Activated CD8-positive, alpha-beta memory T cell treated with anti-CD3 and anti-CD28 coated beads, Interleukin-2, amount 50 U/mL, for 24 hours (primary cell): ENCODE data around the gene GDPGP1.

Experiments used
- DNase-seq: peaks from one replicate; pipeline ENCODE4 v3.0.0-alpha.2; 2020; ENCODE audit errors: extremely low read depth

Gene GDPGP1

DNA sequence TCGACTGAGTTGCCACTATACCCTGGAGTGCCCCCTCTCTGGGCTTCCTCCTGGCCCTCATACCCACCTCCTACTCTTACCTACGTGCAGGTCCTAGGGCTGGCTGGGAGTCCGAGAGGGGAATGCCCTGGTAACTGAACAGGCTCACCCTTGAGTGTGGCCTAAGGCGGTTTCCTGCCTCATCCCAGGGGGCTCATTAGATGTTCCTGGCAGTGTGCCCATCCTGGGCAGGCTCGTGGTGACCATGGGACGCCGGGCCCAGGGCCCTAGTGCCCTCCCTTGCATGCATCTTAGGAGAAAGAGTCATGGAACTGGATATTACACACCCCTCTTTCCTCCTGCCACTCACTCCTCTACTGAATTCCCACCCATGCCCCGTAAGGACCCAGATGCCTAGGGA lies 30.1 kb upstream of the GDPGP1 start:
- no peak for DNase-seq

DNA sequence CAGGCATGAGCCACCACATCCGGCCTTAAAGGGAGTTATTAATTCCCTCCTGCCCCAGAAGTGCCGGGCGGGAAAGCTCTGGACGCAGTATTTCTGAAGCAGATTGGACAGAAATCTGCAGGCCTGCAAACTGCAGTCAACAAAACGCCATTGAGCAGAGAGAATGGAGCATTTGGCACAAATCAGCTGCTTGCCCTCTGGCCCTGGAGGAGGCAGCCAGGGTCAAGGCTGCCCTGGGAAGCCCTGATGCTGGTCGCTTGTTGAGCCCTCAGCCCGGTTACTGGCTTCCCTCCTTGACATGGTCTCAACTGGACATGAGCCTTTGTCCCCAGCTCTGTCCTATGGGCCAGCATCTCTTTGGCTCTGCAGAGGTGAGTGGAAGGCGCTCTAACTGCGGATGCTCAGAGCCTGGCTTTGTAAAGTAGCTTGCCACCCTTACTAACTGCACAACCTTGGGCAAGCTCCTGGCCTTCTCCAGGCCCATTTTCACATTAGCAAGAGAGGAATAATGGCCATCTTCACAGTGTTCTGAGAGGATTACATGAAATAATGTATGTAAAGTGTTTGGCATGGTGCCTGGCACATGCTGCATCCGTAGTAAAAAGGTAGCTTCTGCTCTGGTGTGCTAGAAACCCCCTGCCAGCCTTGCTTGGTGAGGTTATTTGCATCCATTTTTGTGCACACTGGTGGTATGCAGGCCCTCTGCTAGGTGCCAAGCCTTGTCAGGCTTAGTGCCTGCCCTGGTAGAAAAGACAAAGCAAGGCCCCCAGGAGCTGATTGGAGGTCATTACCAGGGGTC lies 28.8 kb upstream of the GDPGP1 start:
- no peak for DNase-seq

DNA sequence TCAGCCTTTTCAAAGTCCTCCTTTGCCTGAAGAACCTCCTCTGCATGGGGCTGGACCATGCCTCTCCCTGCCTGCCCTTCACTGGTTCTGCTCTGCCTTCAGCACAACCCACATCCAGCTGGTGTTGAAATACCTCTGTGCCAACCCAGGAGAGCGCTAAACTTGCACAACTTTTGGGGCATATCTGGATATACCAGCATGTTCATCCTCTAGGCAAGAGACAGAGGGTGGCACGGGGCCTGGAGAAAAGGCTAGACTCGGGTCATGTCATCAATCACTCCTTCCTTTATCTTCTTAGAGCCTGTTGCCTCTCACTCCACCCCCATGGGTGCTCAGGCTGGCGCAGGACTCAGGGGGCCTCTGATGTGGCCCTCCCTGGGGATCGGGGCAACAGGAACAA lies 28.1 kb upstream of the GDPGP1 start:
- no peak for DNase-seq

DNA sequence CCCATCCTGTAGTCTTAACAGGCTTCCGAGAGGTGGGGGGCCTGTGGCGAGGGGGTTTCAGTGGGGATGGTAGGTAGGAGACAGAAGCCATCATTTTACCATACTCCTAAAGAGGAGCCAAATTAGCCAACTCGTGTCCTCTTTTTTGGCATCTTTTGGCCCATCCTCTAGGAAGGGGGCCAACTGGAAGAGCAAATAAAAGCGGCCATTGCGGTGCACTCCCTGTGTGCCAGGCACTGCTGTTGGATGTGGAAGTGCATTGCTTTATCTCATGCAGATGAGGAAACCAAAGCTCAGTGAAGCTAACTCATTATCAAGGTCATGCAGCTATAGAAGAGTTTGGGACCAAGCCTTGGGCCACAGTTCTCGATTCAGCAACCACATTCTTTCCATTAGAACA lies 26.8 kb upstream of the GDPGP1 start:
- no peak for DNase-seq

DNA sequence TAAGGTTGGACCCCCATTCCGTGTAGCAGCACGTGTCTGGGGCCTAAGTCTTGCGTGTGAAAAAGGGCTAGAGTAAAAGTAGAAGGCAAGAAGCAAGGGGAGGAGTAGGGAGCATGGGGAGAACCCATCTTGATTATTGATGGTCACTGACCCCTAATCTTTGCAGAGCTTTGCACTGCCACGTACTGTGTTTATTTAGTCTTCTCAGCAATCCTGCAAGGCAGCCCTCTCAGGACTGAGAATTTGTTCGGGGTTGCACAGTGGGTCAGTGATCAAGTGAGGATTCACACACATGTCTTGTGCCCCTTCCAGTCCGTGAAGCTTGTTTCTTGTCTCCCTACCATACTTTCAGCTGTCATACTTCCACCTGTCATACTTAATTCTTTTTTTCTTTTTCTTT lies 25.7 kb upstream of the GDPGP1 start:
- DNase-seq, result no peak

DNA sequence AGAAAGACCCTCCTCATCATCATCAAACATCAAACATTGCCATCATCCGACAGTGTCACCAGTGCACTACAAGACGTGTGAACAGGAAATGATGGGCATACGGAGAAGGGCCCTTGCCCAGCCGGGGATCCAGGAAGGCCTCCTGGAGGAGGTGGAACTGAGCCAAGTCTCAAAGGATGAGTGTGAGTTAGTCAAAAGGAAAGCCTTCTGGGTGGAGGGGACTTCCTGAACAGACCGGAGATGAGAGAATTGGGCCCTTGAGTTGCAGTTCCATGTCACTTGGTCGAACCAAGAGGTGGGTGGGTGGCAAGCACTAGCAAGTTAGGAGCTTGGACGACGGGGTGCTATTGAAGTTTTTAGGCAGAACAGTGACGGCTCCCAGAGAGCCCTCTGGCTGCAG lies 24.4 kb upstream of the GDPGP1 start:
- no peak for DNase-seq

DNA sequence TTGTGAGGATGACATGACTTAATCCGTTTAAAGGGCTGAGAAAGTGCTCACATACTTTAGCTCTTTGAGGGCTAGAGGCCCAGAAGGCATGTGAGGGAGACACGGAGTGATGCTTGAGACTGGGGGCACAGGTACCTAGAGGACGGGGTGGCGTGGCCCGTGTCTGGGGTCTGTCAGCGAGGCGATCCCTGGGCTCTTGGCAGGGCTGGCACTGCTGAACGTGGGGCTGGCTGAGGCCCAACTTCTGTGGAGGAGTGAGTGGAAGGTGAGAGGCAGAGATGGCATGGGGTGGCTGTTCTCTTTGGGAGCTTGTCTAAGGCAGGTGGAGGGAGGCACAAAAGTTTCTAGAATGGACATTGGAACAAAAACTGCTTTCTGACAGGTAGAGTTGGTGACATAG lies 23.4 kb upstream of the GDPGP1 start:
- no peak for DNase-seq

DNA sequence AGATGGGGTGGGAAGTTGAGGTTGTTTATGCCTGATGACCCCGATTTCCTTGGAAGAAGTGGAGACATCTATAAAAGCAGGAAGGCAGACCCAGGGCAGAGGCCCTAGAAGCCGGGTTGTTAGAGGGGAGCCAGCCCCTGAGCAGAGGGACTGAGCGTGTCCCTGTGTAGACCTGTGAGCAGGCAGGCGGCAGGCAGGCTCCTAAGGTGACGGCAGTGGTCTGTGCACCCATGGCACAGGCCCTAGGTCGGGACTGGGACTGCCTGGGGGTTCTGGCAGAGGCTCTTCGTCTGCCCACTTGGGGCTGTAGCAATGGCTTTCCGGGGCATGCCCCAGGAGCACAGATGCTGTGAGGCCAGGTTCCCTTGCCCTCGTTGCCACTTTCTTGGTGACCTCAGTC lies 23.0 kb upstream of the GDPGP1 start:
- DNase-seq, result no peak

DNA sequence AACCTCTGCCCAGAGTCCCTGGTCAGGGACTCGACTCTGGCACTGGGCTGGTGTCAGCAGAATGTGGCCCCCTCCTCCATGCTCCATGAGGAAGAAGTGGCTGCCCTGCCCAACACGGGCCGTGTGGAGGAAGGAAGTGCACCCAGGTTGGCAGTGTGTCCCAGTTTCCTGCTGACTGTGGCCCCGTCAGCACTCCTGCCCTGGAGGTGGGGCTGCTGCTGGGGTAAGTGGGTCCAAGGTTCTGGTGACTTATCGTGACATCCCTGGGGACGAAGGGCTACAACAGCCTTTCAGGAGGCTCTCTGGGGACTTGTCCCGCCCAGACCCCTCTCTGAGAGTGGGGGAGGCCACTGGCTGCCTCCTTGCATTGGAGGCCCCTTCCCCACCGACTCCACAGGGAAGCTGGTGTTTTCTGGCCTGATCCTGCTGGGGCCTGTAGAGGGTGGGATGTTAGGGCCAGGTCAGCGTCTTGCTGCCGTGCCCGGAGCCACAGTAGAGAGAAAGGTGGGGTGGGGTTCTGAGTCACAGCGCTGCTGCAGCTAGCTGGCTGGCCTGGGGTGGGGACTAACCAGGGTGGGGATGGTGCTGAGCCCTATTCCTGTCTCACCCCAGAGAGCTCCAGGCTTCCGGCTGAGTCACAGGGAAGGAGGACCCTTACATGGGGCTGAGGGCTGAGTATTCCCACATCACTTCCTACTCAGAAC lies 22.4 kb upstream of the GDPGP1 start:
- no peak for DNase-seq

DNA sequence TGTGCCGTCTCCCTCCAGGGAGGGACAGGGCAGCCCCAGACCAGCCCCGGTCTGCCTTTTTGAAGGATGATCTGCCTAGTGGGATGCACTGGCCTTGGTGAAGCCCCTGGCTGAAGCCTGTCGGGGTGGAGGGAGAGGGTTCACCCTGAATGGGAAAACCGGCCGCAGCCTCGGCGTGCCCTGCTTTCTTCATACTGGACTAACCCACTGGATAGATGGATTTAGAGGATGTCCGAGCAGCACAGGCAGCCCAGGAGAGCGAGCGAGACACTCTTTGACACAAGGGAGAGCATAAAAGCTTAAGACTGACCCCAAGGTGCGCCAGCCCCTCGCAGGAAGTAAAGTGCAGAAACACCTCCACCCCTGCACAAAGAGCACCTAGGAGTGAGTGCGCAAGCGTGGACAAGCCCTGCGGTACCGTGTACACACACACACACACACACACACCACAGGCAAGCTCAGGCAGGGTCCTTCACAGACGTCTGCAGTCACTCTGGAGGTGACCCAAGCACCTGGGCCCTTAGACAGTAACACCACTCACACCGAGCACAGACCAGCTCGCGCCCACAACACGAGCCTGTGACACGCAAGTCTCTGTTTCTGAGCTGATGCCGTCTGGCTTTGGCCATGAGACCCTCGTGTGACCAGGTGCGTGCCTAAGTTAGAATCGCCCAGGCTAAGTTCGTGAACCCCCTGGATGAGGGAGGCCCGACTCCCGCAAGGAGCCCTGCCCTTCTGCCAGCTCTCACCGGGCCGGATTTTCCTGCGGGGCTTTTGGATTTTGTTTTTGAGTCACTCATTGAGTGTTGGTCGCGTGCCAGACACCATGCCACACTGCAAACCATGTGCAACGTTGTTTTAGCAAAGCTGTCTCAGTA lies 21.5 kb upstream of the GDPGP1 start:
- no peak for DNase-seq

DNA sequence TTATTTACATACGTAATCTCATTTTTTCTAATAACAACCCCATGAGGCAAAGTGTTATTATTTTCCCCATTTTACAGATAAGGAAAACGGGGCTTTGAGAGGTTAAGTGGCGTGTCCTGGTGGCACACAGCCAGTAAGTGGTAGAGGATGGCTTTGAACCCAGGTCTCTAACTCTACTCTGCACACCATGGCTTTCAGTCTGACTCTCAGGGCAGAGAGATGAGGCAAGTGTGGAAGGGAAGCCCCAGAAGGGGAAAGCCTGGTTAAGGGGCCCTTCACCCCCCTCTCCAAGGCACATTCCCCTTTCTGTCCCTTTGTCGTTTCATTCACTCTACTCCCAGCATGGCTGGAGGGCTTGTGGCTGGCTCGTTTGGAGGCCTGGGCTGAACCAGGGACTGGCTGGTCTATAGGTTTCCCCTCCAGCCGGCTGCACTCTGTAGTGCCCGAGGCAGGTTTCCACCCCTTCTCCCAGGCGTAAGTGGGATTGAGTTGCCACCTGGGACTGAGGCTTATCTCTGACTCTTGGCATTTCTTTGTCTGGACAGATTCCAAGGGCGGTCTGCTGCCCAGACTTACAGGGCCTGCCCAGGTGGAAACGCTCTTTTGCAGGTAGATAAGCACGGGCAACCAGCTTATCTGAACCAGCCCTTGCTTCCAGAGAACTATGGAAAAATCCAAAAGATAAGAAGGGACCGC lies 20.7 kb upstream of the GDPGP1 start:
- DNase-seq, result no peak

DNA sequence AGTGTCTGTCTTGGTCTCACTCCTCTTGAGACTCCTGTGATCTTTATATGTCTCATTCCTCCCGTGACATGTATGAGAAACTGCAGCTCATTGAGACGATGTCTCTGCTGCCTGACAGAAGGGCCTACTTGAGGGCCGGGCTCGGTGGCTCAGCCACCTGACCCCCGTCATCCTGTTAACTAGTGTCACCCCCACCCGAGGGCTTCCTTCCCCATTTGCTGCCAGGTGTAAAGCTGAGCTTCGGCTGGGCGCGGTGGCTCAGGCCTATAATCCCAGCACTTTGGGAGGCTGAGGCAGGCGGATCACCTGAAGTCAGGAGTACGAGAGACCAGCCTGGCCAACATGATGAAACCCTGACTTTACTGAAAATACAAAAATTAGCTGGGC lies 20.2 kb upstream of the GDPGP1 start:
- DNase-seq, result no peak

DNA sequence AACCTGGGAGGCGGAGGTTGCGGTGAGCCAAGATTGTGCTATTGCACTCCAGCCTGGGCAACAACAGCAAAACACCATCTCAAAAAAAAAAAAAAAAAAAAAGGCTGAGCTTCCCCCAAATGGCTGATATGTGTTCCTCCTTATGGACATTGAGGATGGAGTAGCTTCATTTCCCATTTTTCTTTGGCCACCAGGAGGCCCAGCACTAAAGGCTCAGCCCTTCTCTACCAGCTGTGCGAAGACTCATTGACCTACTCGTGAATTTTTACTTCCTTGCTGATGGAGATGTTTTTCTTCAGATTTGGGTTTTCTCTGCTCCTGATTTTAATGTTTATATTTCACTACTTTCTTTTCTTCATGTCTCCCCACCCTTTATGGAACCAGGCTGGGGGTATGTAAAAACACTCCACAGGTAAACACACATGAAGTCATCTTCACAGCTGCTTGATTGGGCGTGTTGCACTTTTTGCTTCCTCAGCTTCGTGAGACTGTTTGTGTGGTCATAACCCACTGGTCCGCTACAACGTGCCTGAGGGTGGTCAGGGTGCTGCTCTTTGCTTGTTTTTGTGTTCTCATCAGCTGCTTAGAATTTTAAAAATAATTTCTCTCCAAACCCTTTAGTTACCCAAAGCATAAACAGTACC lies 19.3 kb upstream of the GDPGP1 start:
- DNase-seq, result no peak

DNA sequence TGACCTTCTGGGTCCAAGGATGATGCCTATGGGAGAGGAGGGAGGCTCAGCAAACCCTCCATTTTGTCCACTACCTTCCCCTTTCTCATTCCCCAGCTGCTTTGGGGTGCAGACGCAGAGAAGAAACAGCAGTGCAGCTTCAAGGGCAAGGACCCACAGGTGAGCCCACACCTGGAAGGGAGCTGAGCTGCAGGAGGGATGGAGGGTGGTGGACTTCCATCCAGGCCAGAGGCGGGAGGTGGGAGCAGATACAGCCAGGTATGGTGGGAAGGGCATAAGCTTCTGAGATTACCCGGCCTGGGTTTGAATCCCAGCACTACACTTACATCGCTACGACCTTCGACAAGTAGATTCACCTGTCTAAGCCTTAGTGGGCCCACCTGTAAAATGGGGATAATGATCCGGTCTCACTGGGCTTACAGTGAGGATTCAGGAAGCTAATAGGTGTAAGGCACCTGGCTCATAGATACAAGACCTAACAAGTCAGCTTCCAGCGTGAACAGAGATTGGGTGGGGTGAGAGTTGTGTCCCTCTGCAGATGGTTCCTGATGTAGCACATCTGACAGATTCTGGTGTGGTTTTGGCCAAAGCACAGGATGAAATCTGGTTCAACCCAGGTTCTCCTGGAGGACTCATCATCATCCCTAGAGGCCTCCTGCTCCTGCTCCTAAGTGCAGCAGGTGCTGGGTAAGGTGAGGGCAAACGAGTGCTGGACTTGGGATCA lies 16.2 kb upstream of the GDPGP1 start:
- no peak for DNase-seq

DNA sequence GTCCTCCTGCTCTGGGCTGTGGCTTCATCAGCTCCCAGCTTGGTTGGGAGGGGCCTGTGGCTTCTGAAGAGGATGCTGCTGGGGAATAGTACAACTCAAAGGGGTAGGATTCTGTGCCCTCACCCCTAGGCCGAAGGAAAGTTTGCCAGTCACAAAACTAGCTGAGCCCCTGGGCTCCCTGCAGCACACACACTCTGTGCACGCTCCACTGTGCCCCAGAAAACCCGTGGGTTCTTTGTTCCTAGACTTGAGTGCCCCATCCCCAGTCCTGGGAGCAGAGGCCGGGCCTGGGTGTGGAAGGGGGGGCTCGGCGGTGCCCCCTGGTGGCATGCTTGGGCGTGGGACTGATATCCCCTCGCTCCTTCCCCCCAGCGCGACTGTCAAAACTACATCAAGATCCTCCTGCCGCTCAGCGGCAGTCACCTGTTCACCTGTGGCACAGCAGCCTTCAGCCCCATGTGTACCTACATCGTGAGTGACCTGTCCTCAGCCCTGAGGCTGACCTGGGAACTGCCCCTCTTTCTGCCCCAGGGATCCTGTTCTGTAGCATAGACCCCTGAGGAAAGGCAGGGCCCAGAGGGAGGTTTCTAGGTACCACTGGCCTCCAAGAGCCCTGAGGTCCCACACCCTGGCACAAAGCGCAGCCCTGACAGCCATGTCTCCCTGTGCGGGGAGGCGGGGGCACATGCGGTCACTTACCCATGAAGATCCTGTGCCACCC lies 14.4 kb upstream of the GDPGP1 start:
- DNase-seq, result no peak

DNA sequence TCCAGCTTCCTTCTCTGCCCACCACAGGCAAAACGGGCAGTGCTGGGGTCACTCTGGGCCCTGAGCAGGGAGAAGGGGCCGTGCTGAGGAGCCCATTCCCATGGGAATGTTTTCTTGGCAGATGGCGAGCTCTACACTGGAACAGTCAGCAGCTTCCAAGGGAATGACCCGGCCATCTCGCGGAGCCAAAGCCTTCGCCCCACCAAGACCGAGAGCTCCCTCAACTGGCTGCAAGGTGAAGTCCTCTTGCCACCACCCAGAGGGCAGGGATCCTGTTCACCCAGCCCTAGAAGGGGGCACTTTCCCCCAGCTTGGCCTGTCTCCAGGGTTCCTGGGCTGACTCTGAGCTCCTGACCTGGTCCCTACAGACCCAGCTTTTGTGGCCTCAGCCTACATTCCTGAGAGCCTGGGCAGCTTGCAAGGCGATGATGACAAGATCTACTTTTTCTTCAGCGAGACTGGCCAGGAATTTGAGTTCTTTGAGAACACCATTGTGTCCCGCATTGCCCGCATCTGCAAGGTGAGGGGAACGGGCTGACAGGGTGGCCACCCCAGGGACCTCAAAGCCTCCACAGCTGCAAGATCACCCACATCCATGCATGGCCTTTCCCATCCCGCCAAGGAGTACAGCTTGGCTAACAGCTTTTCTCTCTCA lies 12.6 kb upstream of the GDPGP1 start:
- DNase-seq, result no peak

DNA sequence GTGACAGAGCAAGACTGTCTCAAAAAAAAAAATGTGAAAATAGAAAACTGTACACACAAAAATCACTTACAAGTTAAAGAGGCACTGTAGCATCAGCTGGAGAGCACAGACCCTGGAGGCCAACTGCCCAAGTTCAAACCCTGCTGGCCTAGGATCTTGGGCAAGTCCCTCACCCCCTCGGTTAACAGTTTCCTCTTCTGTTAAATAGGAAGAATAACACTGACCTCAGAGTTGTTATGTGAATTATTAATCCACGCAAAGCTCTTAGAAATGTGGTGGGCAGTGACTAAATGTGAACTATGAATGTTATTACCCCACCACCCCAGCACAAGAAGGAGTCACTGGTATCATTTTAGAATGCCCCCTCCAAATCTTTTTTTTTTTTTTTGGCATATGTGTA lies 11.5 kb upstream of the GDPGP1 start:
- DNase-seq, result no peak

DNA sequence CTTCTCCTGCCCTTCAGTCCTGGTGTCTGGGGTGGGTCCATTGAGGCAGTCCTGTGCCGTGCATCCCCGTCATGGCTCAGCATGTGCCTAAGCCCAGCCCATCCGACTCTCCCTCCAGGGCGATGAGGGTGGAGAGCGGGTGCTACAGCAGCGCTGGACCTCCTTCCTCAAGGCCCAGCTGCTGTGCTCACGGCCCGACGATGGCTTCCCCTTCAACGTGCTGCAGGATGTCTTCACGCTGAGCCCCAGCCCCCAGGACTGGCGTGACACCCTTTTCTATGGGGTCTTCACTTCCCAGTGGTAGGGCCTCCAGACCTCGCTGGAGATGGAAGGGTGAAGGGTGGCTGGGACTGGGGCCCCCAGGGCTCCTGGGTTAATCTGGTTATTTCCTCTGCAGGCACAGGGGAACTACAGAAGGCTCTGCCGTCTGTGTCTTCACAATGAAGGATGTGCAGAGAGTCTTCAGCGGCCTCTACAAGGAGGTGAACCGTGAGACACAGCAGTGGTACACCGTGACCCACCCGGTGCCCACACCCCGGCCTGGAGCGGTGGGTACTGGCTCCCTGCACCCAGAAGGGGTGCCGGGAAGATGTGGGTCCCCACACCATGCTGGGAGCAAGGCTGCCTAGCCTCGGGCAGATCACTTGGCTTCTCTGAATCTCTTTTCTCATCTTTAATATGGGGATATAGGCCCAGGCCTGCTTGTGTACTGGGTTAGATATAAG lies 10.4 kb upstream of the GDPGP1 start:
- no peak for DNase-seq

DNA sequence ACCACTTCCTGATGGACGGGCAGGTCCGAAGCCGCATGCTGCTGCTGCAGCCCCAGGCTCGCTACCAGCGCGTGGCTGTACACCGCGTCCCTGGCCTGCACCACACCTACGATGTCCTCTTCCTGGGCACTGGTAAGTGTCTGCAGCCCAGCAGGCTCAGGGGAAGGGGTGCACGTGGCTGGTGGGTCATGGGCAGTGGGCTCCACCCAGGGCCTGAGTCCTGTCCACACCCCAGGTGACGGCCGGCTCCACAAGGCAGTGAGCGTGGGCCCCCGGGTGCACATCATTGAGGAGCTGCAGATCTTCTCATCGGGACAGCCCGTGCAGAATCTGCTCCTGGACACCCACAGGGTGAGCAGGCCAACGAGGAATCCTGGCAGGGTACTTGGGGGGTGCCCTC lies 9.0 kb upstream of the GDPGP1 start:
- DNase-seq, result no peak
